Activated CD8-positive, alpha-beta memory T cell treated with anti-CD3 and anti-CD28 coated beads, Interleukin-2, amount 50 U/mL, for 48 hours (primary cell): ENCODE results near the gene IL17B.

Experiments used
- DNase-seq: peaks from one replicate; pipeline ENCODE4 v3.0.0-alpha.2; 2020

IL17B gene

GRCh38 chr5:149376104-149376503 is 3.0 kb downstream of the IL17B start:
- no peak for DNase-seq

- no peak for DNase-seq
Observed at GRCh38 chr5:149375434-149375833, 3.7 kb downstream of the IL17B start.

- DNase-seq: no peak
Observed at GRCh38 chr5:149374801-149375200, 4.3 kb downstream of the IL17B start.

- DNase-seq: no peak
Observed at GRCh38 chr5:149374303-149374702, 4.8 kb downstream of the IL17B start.

- no peak for DNase-seq
Observed at GRCh38 chr5:149372932-149373331, 6.2 kb downstream of the IL17B start.

GRCh38 chr5:149372076-149372795 is 6.9 kb downstream of the IL17B start:
- DNase-seq: no peak

- DNase-seq: peak; percentile 83
Observed at GRCh38 chr5:149371296-149371962, 7.7 kb downstream of the IL17B start.

GRCh38 chr5:149370878-149371277 is 8.2 kb downstream of the IL17B start:
- no peak for DNase-seq

- no peak for DNase-seq
Observed at GRCh38 chr5:149367972-149368645, 11.0 kb downstream of the IL17B start.

- DNase-seq: peak; percentile 66
Observed at GRCh38 chr5:149367249-149367971, 11.7 kb downstream of the IL17B start.

GRCh38 chr5:149366169-149366729 is 12.8 kb downstream of the IL17B start:
- no peak for DNase-seq

- no peak for DNase-seq
Observed at GRCh38 chr5:149365418-149365817, 13.7 kb downstream of the IL17B start.

- no peak for DNase-seq
Observed at GRCh38 chr5:149364719-149365118, 14.4 kb downstream of the IL17B start.

- no peak for DNase-seq
Observed at GRCh38 chr5:149363936-149364335, 15.2 kb downstream of the IL17B start.

- DNase-seq: no peak
Observed at GRCh38 chr5:149363358-149363757, 15.7 kb downstream of the IL17B start.

- DNase-seq: no peak
Observed at GRCh38 chr5:149362541-149362940, 16.6 kb downstream of the IL17B start.

- DNase-seq: no peak
Observed at GRCh38 chr5:149360272-149360671, 18.8 kb downstream of the IL17B start.

GRCh38 chr5:149358868-149359495 is 20.1 kb downstream of the IL17B start:
- no peak for DNase-seq

- DNase-seq: peak; percentile 67
Observed at GRCh38 chr5:149358294-149358651, 20.8 kb downstream of the IL17B start.

- DNase-seq: peak; percentile 98
Observed at GRCh38 chr5:149357370-149358293, 21.5 kb downstream of the IL17B start, which contains the start of gene PCYOX1L. TSS of gene PCYOX1L (plus strand) at chr5:149358046. CDS start at chr5:149358069, 23 bp downstream.

- DNase-seq: no peak
Observed at GRCh38 chr5:149356391-149356790, 22.7 kb downstream of the IL17B start.
